Measurements from ENCODE around the gene PDE8A. TPM values are rescaled to one million over a fixed set of nuclear protein-coding genes. Genes with fewer than 3 reads are reported as not detected.

The PDE8A gene
- total and polyA plus RNA-seq, 2 of the 13 experiments (the other 11 are each of a cell fraction or from before 2014, with no cell fraction given): 26.3 to 48.5 TPM

DNA sequence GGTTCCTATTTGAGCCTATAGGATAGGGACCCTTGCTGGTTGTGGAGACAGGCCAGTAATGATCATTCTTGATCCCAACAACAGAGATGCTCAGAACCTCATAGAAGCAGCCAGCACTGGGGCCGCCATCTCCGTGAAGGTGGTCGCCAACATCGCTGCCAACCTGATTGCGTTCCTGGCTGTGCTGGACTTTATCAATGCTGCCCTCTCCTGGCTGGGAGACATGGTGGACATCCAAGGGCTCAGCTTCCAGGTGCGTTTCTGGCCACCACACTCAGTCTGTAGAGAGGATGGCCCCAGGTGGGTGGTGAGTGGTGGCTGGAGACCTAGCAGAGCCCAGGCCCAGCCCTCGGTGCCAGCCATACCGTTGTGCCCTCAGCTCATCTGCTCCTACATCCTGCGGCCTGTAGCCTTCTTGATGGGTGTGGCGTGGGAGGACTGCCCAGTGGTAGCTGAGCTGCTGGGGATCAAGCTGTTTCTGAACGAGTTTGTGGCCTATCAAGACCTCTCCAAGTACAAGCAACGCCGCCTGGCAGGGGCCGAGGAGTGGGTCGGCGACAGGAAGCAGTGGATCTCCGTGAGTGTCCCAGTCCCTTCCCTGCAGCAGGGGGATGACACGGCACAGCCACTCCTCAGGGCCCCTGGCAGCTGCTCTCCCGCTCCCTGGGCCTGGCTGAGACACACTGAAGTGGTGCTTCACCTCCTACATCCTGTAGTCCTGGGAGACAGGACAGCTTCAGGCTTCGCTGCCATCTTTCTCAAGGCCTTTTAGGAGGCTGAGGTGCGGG, 46.5 kb upstream of the PDE8A start (continued):
- TF ChIP-seq, protein P1, sequence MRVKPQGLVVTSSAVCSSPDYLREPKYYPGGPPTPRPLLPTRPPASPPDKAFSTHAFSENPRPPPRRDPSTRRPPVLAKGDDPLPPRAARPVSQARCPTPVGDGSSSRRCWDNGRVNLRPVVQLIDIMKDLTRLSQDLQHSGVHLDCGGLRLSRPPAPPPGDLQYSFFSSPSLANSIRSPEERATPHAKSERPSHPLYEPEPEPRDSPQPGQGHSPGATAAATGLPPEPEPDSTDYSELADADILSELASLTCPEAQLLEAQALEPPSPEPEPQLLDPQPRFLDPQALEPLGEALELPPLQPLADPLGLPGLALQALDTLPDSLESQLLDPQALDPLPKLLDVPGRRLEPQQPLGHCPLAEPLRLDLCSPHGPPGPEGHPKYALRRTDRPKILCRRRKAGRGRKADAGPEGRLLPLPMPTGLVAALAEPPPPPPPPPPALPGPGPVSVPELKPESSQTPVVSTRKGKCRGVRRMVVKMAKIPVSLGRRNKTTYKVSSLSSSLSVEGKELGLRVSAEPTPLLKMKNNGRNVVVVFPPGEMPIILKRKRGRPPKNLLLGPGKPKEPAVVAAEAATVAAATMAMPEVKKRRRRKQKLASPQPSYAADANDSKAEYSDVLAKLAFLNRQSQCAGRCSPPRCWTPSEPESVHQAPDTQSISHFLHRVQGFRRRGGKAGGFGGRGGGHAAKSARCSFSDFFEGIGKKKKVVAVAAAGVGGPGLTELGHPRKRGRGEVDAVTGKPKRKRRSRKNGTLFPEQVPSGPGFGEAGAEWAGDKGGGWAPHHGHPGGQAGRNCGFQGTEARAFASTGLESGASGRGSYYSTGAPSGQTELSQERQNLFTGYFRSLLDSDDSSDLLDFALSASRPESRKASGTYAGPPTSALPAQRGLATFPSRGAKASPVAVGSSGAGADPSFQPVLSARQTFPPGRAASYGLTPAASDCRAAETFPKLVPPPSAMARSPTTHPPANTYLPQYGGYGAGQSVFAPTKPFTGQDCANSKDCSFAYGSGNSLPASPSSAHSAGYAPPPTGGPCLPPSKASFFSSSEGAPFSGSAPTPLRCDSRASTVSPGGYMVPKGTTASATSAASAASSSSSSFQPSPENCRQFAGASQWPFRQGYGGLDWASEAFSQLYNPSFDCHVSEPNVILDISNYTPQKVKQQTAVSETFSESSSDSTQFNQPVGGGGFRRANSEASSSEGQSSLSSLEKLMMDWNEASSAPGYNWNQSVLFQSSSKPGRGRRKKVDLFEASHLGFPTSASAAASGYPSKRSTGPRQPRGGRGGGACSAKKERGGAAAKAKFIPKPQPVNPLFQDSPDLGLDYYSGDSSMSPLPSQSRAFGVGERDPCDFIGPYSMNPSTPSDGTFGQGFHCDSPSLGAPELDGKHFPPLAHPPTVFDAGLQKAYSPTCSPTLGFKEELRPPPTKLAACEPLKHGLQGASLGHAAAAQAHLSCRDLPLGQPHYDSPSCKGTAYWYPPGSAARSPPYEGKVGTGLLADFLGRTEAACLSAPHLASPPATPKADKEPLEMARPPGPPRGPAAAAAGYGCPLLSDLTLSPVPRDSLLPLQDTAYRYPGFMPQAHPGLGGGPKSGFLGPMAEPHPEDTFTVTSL (CRISPR knock-in tag; IDR thresholded peaks at IDR 0.05; ENCODE audit: borderline replicate concordance): no peak
- TF ChIP-seq KDM3A (CRISPR knock-in tag; IDR thresholded peaks at IDR 0.05; ENCODE audit: low read depth) (no peak), ZSCAN29 (CRISPR knock-in tag; conservative IDR thresholded peaks at IDR 0.05) (no peak), CHCHD3 (CRISPR knock-in tag; IDR thresholded peaks at IDR 0.05) (no peak), ZNF496 (CRISPR knock-in tag; IDR thresholded peaks at IDR 0.05; ENCODE audit: insufficient replicate concordance) (no peak), ZNF343 (CRISPR knock-in tag; IDR thresholded peaks at IDR 0.05) (no peak), NFIC (IDR thresholded peaks at IDR 0.05; ENCODE audit: low read length) (no peak), EP300 (IDR thresholded peaks at IDR 0.05; ENCODE audit: low read depth in 2 of 2, low read length in 2 of 2) (no peak), EP300 (CRISPR knock-in tag; IDR thresholded peaks at IDR 0.05; ENCODE audit: borderline replicate concordance) (no peak), ZNF17 (CRISPR knock-in tag; IDR thresholded peaks at IDR 0.05) (no peak), ZNF574 (CRISPR knock-in tag; IDR thresholded peaks at IDR 0.05) (0 out of 2 replicates have a peak, but pooled peaks have one; percentile 20), ZBTB7B (CRISPR knock-in tag; IDR thresholded peaks at IDR 0.05) (peak; percentile 70; the same call in 1 of the 2 replicates)
- TF ChIP-seq, protein P2, sequence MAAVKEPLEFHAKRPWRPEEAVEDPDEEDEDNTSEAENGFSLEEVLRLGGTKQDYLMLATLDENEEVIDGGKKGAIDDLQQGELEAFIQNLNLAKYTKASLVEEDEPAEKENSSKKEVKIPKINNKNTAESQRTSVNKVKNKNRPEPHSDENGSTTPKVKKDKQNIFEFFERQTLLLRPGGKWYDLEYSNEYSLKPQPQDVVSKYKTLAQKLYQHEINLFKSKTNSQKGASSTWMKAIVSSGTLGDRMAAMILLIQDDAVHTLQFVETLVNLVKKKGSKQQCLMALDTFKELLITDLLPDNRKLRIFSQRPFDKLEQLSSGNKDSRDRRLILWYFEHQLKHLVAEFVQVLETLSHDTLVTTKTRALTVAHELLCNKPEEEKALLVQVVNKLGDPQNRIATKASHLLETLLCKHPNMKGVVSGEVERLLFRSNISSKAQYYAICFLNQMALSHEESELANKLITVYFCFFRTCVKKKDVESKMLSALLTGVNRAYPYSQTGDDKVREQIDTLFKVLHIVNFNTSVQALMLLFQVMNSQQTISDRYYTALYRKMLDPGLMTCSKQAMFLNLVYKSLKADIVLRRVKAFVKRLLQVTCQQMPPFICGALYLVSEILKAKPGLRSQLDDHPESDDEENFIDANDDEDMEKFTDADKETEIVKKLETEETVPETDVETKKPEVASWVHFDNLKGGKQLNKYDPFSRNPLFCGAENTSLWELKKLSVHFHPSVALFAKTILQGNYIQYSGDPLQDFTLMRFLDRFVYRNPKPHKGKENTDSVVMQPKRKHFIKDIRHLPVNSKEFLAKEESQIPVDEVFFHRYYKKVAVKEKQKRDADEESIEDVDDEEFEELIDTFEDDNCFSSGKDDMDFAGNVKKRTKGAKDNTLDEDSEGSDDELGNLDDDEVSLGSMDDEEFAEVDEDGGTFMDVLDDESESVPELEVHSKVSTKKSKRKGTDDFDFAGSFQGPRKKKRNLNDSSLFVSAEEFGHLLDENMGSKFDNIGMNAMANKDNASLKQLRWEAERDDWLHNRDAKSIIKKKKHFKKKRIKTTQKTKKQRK (IDR thresholded peaks at IDR 0.05; ENCODE audit: low read length): no peak
- TF ChIP-seq, protein P3, sequence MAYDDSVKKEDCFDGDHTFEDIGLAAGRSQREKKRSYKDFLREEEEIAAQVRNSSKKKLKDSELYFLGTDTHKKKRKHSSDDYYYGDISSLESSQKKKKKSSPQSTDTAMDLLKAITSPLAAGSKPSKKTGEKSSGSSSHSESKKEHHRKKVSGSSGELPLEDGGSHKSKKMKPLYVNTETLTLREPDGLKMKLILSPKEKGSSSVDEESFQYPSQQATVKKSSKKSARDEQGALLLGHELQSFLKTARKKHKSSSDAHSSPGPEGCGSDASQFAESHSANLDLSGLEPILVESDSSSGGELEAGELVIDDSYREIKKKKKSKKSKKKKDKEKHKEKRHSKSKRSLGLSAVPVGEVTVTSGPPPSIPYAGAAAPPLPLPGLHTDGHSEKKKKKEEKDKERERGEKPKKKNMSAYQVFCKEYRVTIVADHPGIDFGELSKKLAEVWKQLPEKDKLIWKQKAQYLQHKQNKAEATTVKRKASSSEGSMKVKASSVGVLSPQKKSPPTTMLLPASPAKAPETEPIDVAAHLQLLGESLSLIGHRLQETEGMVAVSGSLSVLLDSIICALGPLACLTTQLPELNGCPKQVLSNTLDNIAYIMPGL (CRISPR knock-in tag; IDR thresholded peaks at IDR 0.05; ENCODE audit: borderline replicate concordance in 1 of 2, low read depth in 1 of 2): 0 out of 4 replicates have a peak, but pooled peaks of 1 of the 2 experiments have one; percentile 23
